Neuronal stem cell (in vitro differentiated cells): ENCODE data around the gene ULBP3.

Experiments
- DNase-seq: peaks from one replicate; pipeline ENCODE4 v3.0.0-alpha.2; 2013; ENCODE audit warnings: low spot score
- H2AFZ ChIP-seq: one replicate; pipeline ENCODE4 v1.6.1; 2013; ENCODE audit warnings: mild to moderate bottlenecking, low read length, inconsistent platforms
- H2AK5ac ChIP-seq: 2 replicates; pipeline ENCODE4 v1.6.1; 2013; ENCODE audit warnings: low read depth, mild to moderate bottlenecking, inconsistent platforms, low read length, moderate library complexity, mixed read lengths
- H2BK120ac ChIP-seq: 2 replicates; pipeline ENCODE4 v1.6.1; 2013; ENCODE audit warnings: low read depth, mild to moderate bottlenecking, inconsistent platforms, low read length, moderate library complexity, mixed read lengths
- H2BK12ac ChIP-seq: one replicate; pipeline ENCODE4 v1.6.1; 2013; ENCODE audit warnings: low read length, inconsistent platforms
- H2BK15ac ChIP-seq: 2 replicates; pipeline ENCODE4 v1.6.1; 2013; ENCODE audit warnings: mild to moderate bottlenecking, low read length, inconsistent platforms, mixed read lengths
- H2BK5ac ChIP-seq: one replicate; pipeline ENCODE4 v1.6.1; 2013; ENCODE audit warnings: inconsistent platforms, mild to moderate bottlenecking, low read length, moderate library complexity
- H3K14ac ChIP-seq: one replicate; pipeline ENCODE4 v1.6.1; 2013; ENCODE audit warnings: low read length, inconsistent platforms
- H3K18ac ChIP-seq: 2 replicates; pipeline ENCODE4 v1.6.1; 2013; ENCODE audit warnings: low read length, inconsistent platforms
- H3K23ac ChIP-seq: 2 replicates; pipeline ENCODE4 v1.6.1; 2013; ENCODE audit warnings: low read depth, mild to moderate bottlenecking, mixed read lengths, low read length, inconsistent platforms; ENCODE audit not compliant: poor library complexity
- H3K27ac ChIP-seq: replicated peaks from 3 replicates; pipeline ENCODE4 v1.5.1; 2013; ENCODE audit warnings: low read length, inconsistent platforms
- H3K27me3 ChIP-seq, 3 experiments: 2 replicates each; pipeline ENCODE4 v1.6.1; 2013; ENCODE audit warnings: low read length in 3 of 3, mild to moderate bottlenecking in 2 of 3, inconsistent platforms in 1 of 3, low read depth in 1 of 3, mixed read lengths in 1 of 3, moderate library complexity in 1 of 3; ENCODE audit not compliant: control insufficient read depth in 3 of 3, insufficient read depth in 3 of 3
- H3K36me3 ChIP-seq, 2 donors: replicated peaks in 1 of 2; 2 replicates each; pipeline ENCODE4 v1.6.1; 2013; ENCODE audit warnings: low read length in 2 of 2; ENCODE audit not compliant: control insufficient read depth in 2 of 2, insufficient read depth in 2 of 2
- H3K4ac ChIP-seq: 2 replicates; pipeline ENCODE4 v1.6.1; 2013; ENCODE audit warnings: inconsistent platforms, mild to moderate bottlenecking, low read length, moderate library complexity
- H3K4me1 ChIP-seq, 2 donors: 1 replicate in 1 of 2; 2 replicates in 1 of 2; pipeline ENCODE4 v1.6.1; 2013; ENCODE audit warnings: low read length in 2 of 2, low read depth in 1 of 2; ENCODE audit not compliant: control insufficient read depth in 2 of 2, insufficient read depth in 1 of 2
- H3K4me2 ChIP-seq: one replicate; pipeline ENCODE4 v1.6.1; 2013; ENCODE audit warnings: mild to moderate bottlenecking, low read length, inconsistent platforms; ENCODE audit not compliant: insufficient read depth, poor library complexity, severe bottlenecking
- H3K4me3 ChIP-seq, 2 donors: 2 replicates each; pipeline ENCODE4 v1.5.1; 2013; ENCODE audit warnings: low read length in 2 of 2, mild to moderate bottlenecking in 2 of 2, inconsistent platforms in 1 of 2, moderate library complexity in 1 of 2
- H3K79me1 ChIP-seq: one replicate; pipeline ENCODE4 v1.6.1; 2013; ENCODE audit warnings: low read depth, mild to moderate bottlenecking, inconsistent platforms, low read length, moderate library complexity
- H3K9ac ChIP-seq: one replicate; pipeline ENCODE4 v1.6.1; 2013; ENCODE audit warnings: mild to moderate bottlenecking, low read depth, low read length, inconsistent platforms; ENCODE audit not compliant: poor library complexity
- H3K9me3 ChIP-seq, 2 donors: replicated peaks in 1 of 2; 2 replicates each; pipeline versions ENCODE3 to v1.6.1; 2013; ENCODE audit warnings: low read length in 2 of 2, mild to moderate bottlenecking in 2 of 2, inconsistent platforms in 1 of 2, low read depth in 1 of 2, mixed read lengths in 1 of 2, moderate library complexity in 1 of 2; ENCODE audit not compliant: control insufficient read depth in 2 of 2, insufficient read depth in 1 of 2
- H4K8ac ChIP-seq: one replicate; pipeline ENCODE4 v1.6.1; 2013; ENCODE audit warnings: low read depth, mild to moderate bottlenecking, inconsistent platforms, low read length, moderate library complexity
- H4K91ac ChIP-seq: one replicate; pipeline ENCODE4 v1.6.1; 2013; ENCODE audit warnings: low read length, low read depth, mild to moderate bottlenecking, inconsistent platforms; ENCODE audit not compliant: poor library complexity
- WGBS, 2 donors: extraction: QIAGEN DNeasy Blood & Tissue Kit; methylation state at CpG; one replicate each; pipeline ENCODE4 v1.1.7; 2013; ENCODE audit warnings: missing lambda C conversion rate in 2 of 2, mixed read lengths in 1 of 2; ENCODE audit not compliant: insufficient read length in 2 of 2, insufficient replicate concordance in 1 of 2; ENCODE audit errors: extremely low coverage in 2 of 2; 5-methylcytosine and 5-hydroxymethylcytosine counted together

ULBP3 gene

DNA sequence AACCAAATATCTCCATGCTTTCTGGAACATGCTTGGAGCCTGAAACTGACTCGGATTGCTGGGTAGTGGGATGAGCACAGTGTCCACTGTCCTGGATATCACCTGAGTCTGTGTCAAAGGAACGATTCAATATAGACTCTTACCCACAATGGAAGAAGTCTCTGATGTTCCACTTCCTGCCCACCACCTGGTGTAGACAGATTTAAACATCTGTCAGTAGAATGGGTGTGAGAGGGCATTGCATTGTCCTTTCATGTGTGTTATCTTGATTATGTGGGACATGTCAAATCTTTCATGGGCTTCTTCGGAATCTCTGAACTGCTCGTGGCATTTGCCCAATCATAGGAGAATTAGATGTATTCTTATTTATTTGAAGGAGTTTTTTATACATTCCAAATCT lies 20.8 kb downstream of the ULBP3 start:
- H2AK5ac ChIP-seq, result no peak overlapping the region
- no peak overlapping the region for H2BK120ac ChIP-seq
- H3K36me3 ChIP-seq, result no peaks in the 10 kb centered on the region
- H3K4me2 ChIP-seq, result no peak overlapping the region
- H3K4me1 ChIP-seq, result peaks cover 1% of the 10 kb centered on the region in 2 donors
- H3K27me3 ChIP-seq, result peaks cover 0 to 33% (median 0%) of the 10 kb centered on the region in 3 experiments
- no peak overlapping the region for H3K18ac ChIP-seq
- H3K9ac ChIP-seq, result no peak overlapping the region
- H2BK15ac ChIP-seq, result no peak overlapping the region
- H3K79me1 ChIP-seq, result no peaks in the 10 kb centered on the region
- H3K23ac ChIP-seq, result no peak overlapping the region
- no peak overlapping the region for H3K4ac ChIP-seq
- no peak overlapping the region for H3K14ac ChIP-seq
- H2AFZ ChIP-seq, result no peak overlapping the region
- no peak overlapping the region for H2BK5ac ChIP-seq
- WGBS, 2 donors, result no CpG with 5 or more reads among the region's 4 CpGs
- no peak overlapping the region for H3K27ac ChIP-seq
- DNase-seq, result no peak
- H3K9me3 ChIP-seq, result peaks cover 0 to 4% of the 10 kb centered on the region in 2 donors
- H4K91ac ChIP-seq, result no peak overlapping the region
- no peak overlapping the region for H4K8ac ChIP-seq
- H2BK12ac ChIP-seq, result no peak overlapping the region
- H3K4me3 ChIP-seq, result no peak overlapping the region

DNA sequence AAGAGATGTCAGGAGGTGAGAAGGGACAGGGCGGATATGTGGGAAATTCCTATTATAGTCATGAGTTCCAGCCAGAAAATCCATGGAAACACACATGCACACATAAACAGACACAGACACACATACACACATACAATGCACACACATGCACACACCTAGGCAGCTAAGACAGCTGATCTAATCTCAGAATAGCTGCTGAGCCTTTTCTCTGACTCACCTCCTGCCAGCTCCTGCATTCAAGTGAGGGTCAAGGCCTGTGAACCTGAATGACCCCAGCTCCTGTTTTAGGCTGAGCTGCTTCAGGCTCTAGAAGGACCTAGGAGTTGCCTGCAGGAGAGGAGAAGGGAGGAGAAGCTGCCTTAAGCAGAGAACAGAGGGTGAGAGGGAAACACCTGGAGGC lies 22.0 kb downstream of the ULBP3 start:
- no peak overlapping the region for H2AFZ ChIP-seq
- H3K27ac ChIP-seq, result no peak overlapping the region
- H3K4ac ChIP-seq, result no peak overlapping the region
- no peak overlapping the region for H2BK5ac ChIP-seq
- H2BK12ac ChIP-seq, result no peak overlapping the region
- no peaks in the 10 kb centered on the region for H3K79me1 ChIP-seq
- WGBS, 2 donors, result no CpG with 5 or more reads among the region's 1 CpG
- no peak overlapping the region for H2BK120ac ChIP-seq
- H3K36me3 ChIP-seq, result no peaks in the 10 kb centered on the region
- peaks cover 1% of the 10 kb centered on the region in 2 donors for H3K4me1 ChIP-seq
- no peak overlapping the region for H3K23ac ChIP-seq
- H3K9me3 ChIP-seq, result no peaks in the 10 kb centered on the region
- no peak overlapping the region for H3K4me2 ChIP-seq
- H4K8ac ChIP-seq, result no peak overlapping the region
- no peak overlapping the region for H3K4me3 ChIP-seq
- no peak overlapping the region for H3K14ac ChIP-seq
- no peak for DNase-seq
- no peak overlapping the region for H2AK5ac ChIP-seq
- H3K27me3 ChIP-seq, result peaks cover 0 to 37% (median 0%) of the 10 kb centered on the region in 3 experiments
- no peak overlapping the region for H4K91ac ChIP-seq
- H3K18ac ChIP-seq, result no peak overlapping the region
- H3K9ac ChIP-seq, result no peak overlapping the region
- no peak overlapping the region for H2BK15ac ChIP-seq

DNA sequence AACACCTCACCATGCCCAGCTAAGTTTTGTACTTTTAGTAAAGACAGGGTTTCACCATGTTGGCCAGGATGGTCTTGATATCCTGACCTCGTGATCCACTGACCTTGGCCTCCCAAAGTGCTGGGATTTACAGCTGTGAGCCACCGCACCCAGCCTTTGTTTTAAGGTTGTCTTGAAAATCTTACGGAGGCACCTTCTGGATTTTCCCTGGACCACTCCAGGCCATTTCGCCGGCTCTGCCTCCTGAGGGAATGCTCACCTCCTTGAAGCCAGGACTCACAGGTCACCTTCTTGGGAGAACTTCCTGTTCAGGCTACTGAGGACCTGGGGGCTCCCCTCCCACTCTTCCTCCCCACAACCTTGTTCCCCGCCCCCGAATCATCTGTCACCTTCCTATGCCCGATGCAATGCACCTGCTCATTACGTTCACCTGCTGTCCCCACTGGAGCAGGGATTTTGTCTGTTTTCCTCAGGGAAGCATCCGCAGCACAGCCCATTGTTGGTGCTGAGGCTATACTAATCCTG lies 24.2 kb downstream of the ULBP3 start:
- Histone ChIP-seq H3K4me2 (no peak overlapping the region), H4K8ac (no peak overlapping the region), H3K9ac (no peak overlapping the region), H2BK5ac (no peak overlapping the region), H3K9me3 (no peaks in the 10 kb centered on the region), H3K4me1 (peaks cover 0 to 1% of the 10 kb centered on the region in 2 donors), H3K36me3 (no peaks in the 10 kb centered on the region), H4K91ac (no peak overlapping the region), H3K4me3 (no peak overlapping the region), H2AK5ac (no peak overlapping the region), H3K14ac (no peak overlapping the region), H2BK12ac (no peak overlapping the region), H3K79me1 (no peaks in the 10 kb centered on the region), H3K23ac (no peak overlapping the region), H2AFZ (no peak overlapping the region), H2BK15ac (no peak overlapping the region), H2BK120ac (no peak overlapping the region), H3K18ac (no peak overlapping the region), H3K27ac (no peak overlapping the region), H3K27me3 (peaks cover 0 to 60% (median 11%) of the 10 kb centered on the region in 3 experiments), H3K4ac (no peak overlapping the region)
- no peak for DNase-seq
- no CpG with 5 or more reads among the region's 10 CpGs for WGBS, 2 donors

DNA sequence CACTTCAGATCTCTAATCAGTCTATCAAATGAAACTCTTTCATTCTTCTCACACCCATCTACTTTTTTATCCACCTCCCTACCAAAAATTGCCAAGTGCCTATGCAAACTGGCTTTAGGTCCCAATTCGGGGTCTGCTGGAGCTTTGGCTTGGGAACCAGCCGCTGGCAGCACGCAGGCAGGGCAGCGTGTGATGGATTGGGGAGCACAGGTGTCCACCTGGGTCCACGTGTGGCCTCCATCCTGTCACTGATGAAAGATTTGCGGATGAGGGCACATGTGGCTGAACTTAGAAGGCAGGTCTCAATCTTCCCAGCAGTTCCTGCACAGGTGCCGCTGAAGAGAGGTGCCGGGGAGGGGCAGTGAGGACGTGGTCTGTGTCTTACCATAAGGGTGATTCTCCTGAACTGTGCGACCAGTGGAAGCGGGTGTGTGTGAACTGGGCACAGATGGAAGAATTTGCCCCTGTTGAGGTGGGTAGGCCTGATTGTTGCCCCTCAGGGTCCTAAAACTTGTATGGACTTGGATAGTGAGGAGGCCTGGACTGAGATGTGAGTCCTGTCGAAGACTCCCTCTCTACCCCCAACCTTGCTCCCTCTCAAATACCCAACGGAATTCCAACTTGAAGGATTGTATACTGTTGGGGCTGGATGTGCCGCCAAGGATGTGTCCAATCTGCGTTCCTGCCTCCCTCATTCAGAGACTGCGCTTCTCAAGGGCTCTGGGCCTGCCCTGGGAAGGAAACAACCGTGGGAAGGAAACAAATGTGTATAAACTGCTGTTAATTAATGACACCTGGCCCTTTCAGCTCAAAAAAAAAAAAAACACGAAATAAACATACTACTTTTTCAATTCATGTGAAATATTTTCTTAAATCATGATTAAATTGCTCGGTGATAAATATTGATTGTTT lies 25.2 kb downstream of the ULBP3 start:
- peak overlapping the region; percentile 24 for H3K9ac ChIP-seq
- no peak for DNase-seq
- H3K18ac ChIP-seq, result no peak overlapping the region
- WGBS, 2 donors, result no CpG with 5 or more reads among the region's 19 CpGs
- H4K8ac ChIP-seq, result no peak overlapping the region
- no peaks in the 10 kb centered on the region for H3K9me3 ChIP-seq
- no peak overlapping the region for H2BK5ac ChIP-seq
- peaks cover 0 to 1% of the 10 kb centered on the region in 2 donors for H3K4me1 ChIP-seq
- H3K23ac ChIP-seq, result no peak overlapping the region
- H2AFZ ChIP-seq, result no peak overlapping the region
- no peak overlapping the region for H2BK12ac ChIP-seq
- no peak overlapping the region for H2AK5ac ChIP-seq
- H2BK120ac ChIP-seq, result no peak overlapping the region
- H3K4ac ChIP-seq, result no peak overlapping the region
- peaks cover under 1 to 69% (median 18%) of the 10 kb centered on the region in 3 experiments for H3K27me3 ChIP-seq
- H3K4me3 ChIP-seq, result peak overlapping the region in 1 of 2 donors; percentile 13
- no peak overlapping the region for H2BK15ac ChIP-seq
- peak overlapping the region; percentile 26 for H3K14ac ChIP-seq
- H3K79me1 ChIP-seq, result no peaks in the 10 kb centered on the region
- H3K27ac ChIP-seq, result no peak overlapping the region
- H4K91ac ChIP-seq, result no peak overlapping the region
- H3K4me2 ChIP-seq, result no peak overlapping the region
- no peaks in the 10 kb centered on the region for H3K36me3 ChIP-seq
